Peyer's patch (tissue), 4 donors: Measurements from ENCODE around the gene RASGRP3. TPM values are rescaled to one million over a fixed set of nuclear protein-coding genes. Genes with fewer than 3 reads are reported as not detected.

Experiments
- DNase-seq, 3 donors: peaks; one replicate each; pipeline ENCODE4 v3.0.0-alpha.2; 2017 to 2019
- H3K27ac ChIP-seq, 4 donors: fragments of 200-600 bp; sonication (generic); one replicate each; pipeline ENCODE4 v1.5.1; 2016 to 2019
- H3K27me3 ChIP-seq, 2 donors: fragments of 200-600 bp; sonication (generic); one replicate each; pipeline ENCODE4 v1.5.1; 2019
- H3K36me3 ChIP-seq, 3 donors: fragments of 200-600 bp; sonication (generic); one replicate each; pipeline ENCODE4 v1.5.1; 2016 to 2019
- H3K4me1 ChIP-seq, 4 donors: fragments of 200-600 bp; sonication (generic); one replicate each; pipeline ENCODE4 v1.5.1; 2016 to 2019
- H3K4me3 ChIP-seq, 4 donors: fragments of 200-600 bp; sonication (generic); 1 replicate in 3 of 4; 2 replicates in 1 of 4; pipeline ENCODE4 v1.5.1; 2016 to 2019; ENCODE audit warnings: mild to moderate bottlenecking in 1 of 4
- H3K9me3 ChIP-seq, 4 donors: fragments of 200-600 bp; sonication (generic); one replicate each; pipeline ENCODE4 v1.5.1; 2016 to 2019; ENCODE audit warnings: mild to moderate bottlenecking in 1 of 4
- POLR2A ChIP-seq, 2 donors: fragments of 450-650 bp; IDR thresholded peaks; one replicate each; pipeline ENCODE4 v1.5.1; 2017; ENCODE audit warnings: antibody characterized with exemption in 2 of 2, mild to moderate bottlenecking in 2 of 2, moderate library complexity in 2 of 2
- total RNA-seq, 4 donors: library from RNA; depleted of rRNA; stranded (reverse); fragments of >200 nt; gene quantifications; one replicate each; pipeline ENCODE4 v1.1.0, GENCODE V29; 2016
- TF ChIP-seq, protein P1 (sequence below), 6 experiments: fragments of 450-650 bp in 4 of 6; fragments of 200-600 bp in 2 of 6; sonication (generic) in 1 of 6; IDR thresholded peaks; one replicate each; pipeline ENCODE4 v1.5.1; 2017 to 2019; ENCODE audit warnings: antibody characterized with exemption in 6 of 6, mild to moderate bottlenecking in 3 of 6, moderate library complexity in 1 of 6

The RASGRP3 gene
- total RNA-seq, 4 donors from 2014 or later = 1.9 to 66.8 (median 12.3) TPM

DNA sequence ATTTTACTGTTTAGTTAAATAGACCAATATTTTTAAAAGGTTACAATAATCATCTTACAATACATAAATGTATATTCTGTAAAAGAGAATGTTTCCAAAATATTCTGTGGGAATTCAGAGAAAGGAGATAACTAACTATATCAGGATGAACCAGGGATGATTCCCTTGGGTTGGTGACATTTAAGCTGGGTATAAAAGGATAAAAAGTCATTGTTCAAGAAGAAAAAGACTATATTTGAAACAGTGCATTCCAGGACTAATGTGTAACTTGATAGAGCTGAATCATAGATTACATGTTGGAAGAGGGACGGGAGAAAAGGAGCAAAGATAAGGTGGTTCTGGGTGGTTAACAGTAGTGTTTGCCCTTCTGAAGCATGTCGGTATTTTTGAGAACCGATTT is 10.1 kb downstream of the RASGRP3 start:
- Histone ChIP-seq H3K9me3 (peaks cover 0 to 4% (median 0%) of the 10 kb centered on the region in 4 donors), H3K4me3 (no peak overlapping the region), H3K27ac (no peak overlapping the region), H3K4me1 (no peaks in the 10 kb centered on the region), H3K36me3 (no peaks in the 10 kb centered on the region), H3K27me3 (no peaks in the 10 kb centered on the region)
- no peak for DNase-seq
- TF ChIP-seq, protein P1, sequence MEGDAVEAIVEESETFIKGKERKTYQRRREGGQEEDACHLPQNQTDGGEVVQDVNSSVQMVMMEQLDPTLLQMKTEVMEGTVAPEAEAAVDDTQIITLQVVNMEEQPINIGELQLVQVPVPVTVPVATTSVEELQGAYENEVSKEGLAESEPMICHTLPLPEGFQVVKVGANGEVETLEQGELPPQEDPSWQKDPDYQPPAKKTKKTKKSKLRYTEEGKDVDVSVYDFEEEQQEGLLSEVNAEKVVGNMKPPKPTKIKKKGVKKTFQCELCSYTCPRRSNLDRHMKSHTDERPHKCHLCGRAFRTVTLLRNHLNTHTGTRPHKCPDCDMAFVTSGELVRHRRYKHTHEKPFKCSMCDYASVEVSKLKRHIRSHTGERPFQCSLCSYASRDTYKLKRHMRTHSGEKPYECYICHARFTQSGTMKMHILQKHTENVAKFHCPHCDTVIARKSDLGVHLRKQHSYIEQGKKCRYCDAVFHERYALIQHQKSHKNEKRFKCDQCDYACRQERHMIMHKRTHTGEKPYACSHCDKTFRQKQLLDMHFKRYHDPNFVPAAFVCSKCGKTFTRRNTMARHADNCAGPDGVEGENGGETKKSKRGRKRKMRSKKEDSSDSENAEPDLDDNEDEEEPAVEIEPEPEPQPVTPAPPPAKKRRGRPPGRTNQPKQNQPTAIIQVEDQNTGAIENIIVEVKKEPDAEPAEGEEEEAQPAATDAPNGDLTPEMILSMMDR (IDR thresholded peaks at IDR 0.05) = no peak
- no peak for TF ChIP-seq POLR2A (IDR thresholded peaks at IDR 0.05)

DNA sequence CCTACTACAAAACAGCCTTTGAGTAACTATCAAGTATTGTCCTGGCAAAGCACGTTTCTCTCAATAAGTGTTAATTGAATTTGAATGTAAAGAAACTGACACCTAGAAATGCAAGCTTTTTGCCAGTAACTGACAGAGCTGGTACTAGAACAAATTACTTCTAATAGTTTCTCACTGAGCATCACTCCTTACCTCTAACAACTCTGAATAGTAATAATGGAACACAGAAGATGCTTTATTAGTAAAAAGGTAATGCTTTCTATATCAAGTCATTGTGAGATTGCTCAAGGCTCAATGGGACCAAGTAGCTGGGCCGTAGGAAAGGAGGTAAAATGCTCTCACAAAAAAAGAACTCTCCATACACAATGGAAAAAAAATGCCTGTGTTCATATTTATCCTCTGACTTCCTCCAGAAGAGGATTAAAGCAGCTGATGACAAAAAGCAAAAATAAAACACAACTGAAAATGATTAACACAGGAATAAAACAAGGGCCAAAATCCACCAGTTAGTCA is 11.8 kb downstream of the RASGRP3 start:
- TF ChIP-seq, protein P1 (IDR thresholded peaks at IDR 0.05) = no peak
- TF ChIP-seq POLR2A (IDR thresholded peaks at IDR 0.05) = no peak
- H3K27me3 ChIP-seq = no peaks in the 10 kb centered on the region
- no peak overlapping the region for H3K4me3 ChIP-seq
- H3K9me3 ChIP-seq = peaks cover 0 to 4% (median 0%) of the 10 kb centered on the region in 4 donors
- no peaks in the 10 kb centered on the region for H3K4me1 ChIP-seq
- H3K36me3 ChIP-seq = no peaks in the 10 kb centered on the region
- peak overlapping the region in 1 of 4 donors; percentile 58 for H3K27ac ChIP-seq
- no peak for DNase-seq

DNA sequence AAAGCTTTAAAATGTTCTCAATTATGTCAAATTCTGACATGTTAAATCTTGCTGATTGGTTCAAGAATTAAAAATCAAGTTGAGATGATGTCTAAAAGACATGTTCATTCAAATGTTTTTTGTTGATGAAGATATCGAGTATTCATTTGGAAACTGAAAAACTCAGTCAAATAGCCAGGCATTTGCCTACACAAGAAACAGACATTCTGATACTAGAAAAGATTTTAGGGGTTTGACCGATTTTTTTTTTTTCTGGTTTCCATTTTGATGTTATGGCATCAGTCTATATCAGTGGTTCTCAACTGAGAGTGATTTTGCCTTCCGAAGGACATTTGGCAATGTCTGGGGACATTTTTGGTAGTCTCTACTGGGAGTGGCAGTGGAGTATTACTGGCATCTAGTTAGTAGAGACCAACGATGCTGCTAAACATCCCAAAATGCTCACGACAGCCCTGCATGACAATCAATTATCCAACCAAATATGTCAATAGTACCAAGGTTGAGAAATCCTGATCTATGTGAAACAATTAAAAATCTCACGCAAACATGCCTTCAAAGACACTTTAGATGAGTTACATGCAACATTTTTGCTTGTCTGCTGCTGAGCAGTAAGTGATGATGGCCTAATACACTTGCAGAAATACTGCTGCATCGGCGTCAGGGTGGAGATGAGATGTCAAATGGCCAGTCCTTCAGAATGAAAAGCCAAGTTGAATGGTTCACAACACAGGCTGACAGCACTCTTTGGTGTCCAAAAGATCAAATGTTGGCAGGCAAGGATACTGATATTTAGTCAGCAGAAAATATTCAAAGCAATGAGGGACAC is 12.5 kb downstream of the RASGRP3 start:
- Histone ChIP-seq H3K36me3 (no peaks in the 10 kb centered on the region), H3K4me1 (no peaks in the 10 kb centered on the region), H3K9me3 (peaks cover 0 to 4% (median 0%) of the 10 kb centered on the region in 4 donors), H3K27ac (peak overlapping the region in 1 of 4 donors; percentile 58), H3K27me3 (no peaks in the 10 kb centered on the region), H3K4me3 (no peak overlapping the region)
- DNase-seq = no peak
- TF ChIP-seq POLR2A (IDR thresholded peaks at IDR 0.05) = no peak
- TF ChIP-seq, protein P1 (IDR thresholded peaks at IDR 0.05) = no peak

DNA sequence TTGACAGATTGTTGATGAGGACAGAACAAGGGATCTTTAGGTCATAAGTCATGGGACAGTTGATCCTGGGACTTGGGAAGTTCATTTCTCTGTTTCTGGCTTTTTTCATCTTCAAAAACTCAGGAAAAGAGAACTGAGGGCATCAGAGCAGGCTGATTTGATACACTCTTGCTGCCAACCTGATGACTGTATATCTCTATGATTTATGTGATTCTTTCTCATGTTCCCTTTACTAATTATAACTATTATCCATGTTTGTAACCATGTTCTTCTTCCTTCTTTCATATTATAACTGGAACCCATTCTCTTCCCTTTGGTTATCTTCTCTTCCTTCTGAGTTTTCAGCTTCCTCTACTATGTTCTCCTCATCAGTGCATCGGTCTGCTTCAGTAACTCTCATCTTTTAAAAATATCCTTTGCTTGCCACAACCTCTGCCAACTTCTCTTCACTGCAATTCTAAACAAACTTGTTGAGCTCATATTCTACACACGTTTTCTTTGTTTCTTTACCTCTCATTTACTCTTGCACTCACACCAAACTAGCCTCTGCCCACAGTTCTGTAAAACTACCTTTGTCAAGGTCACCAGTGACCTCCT is 13.5 kb downstream of the RASGRP3 start:
- no peak for TF ChIP-seq POLR2A (IDR thresholded peaks at IDR 0.05)
- TF ChIP-seq, protein P1 (IDR thresholded peaks at IDR 0.05) = no peak
- peak overlapping the region in 1 of 4 donors; percentile 58 for H3K27ac ChIP-seq
- no peak for DNase-seq
- H3K27me3 ChIP-seq = no peaks in the 10 kb centered on the region
- no peaks in the 10 kb centered on the region for H3K36me3 ChIP-seq
- peaks cover 0 to 4% (median 0%) of the 10 kb centered on the region in 4 donors for H3K9me3 ChIP-seq
- H3K4me1 ChIP-seq = no peaks in the 10 kb centered on the region
- H3K4me3 ChIP-seq = no peak overlapping the region

DNA sequence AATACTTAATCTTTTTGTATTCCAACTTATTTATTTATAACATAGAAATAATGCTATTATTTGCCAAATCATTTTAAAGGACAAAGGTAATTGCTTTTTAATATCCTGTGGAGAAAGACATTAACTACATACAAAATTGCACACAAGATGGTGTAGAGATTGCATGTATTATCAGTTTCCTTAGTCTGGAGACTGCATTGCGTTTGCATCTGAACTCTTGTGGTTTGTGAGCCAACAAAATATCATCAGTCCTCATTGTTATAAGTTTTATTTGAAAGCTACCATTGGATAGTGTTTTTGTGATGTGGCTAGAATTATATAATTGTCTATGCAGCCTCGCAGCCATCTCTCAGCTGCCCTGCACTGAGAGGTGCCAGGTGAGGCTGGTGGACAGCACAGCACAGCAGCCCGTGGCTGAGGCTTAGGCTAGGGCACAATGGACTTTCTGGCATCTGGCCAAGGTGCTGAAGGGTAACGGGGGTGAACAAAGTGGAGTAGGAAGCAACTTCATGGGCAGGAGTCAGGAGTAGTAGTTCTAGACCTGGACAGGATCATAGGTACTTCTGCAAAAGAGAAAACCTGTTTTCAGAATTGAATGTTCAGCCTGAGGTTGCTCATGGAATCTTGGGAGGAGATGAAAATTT is 15.1 kb downstream of the RASGRP3 start:
- Histone ChIP-seq H3K27me3 (no peaks in the 10 kb centered on the region), H3K4me1 (no peaks in the 10 kb centered on the region)
- TF ChIP-seq POLR2A (IDR thresholded peaks at IDR 0.05) = no peak
- TF ChIP-seq, protein P1 (IDR thresholded peaks at IDR 0.05) = no peak

More for the DNA sequence above, 15.1 kb downstream of the RASGRP3 start:
- DNase-seq = peak in 2 of 3 donors; percentile 62 to 63
- Histone ChIP-seq H3K27ac (peak overlapping the region in 1 of 4 donors; percentile 31), H3K4me3 (no peak overlapping the region), H3K36me3 (no peaks in the 10 kb centered on the region), H3K9me3 (peaks cover 0 to under 1% (median 0%) of the 10 kb centered on the region in 4 donors)
